ENCODE results near the gene HOXC10. TPM values are rescaled to one million over a fixed set of nuclear protein-coding genes. Genes with fewer than 3 reads are reported as not detected.

HOXC10 gene
- total and polyA plus RNA-seq, 2 of the 8 experiments (the other 6 are each of a cell fraction or from before 2014, with no cell fraction given) = not detected

DNA sequence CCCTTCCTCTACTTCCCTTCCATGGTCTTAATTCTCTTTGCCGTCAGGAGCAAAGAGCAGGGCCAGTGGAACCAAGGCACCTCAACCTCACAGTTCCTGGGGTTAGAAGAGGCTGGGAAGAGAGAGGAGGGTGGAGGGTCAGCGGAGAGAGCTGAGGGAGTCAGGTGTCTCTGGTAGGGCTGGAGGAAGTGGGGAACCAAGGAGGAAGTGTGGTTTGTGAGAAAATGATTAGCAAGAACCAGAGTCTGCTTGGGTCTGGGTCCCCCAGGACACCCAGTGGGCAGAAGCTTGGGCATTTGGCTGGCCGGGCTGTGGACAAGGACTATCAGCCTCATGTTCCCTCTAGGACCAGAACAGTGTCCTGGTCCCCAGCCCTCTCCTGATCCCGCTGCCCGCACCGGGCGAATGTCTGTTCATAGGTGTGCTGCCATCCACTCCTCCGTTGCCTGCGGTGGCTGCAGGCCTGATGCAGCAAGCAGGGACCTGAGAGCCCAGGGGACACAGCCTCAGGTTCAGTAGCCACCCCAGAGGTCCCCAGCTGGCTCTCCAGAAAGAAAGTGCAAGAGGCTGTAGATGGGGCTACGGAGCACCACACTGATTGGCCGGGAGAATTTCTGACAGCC lies 27.9 kb upstream of the HOXC10 start:
- peaks cover 100% of the 10 kb centered on the region in 4 experiments for H3K27me3 ChIP-seq (replicated peaks in 1 of 4; ENCODE audit: control insufficient read depth in 3 of 4, extremely low read depth in 1 of 4, insufficient read depth in 3 of 4, low read length in 3 of 4)
- DNase-seq (ENCODE audit: low read depth in 1 of 2, low spot score in 2 of 2) (no peak), FAIRE-seq (no peak)
- no peaks in the 10 kb centered on the region for H3K79me2 ChIP-seq (ENCODE audit: control insufficient read depth in 1 of 2, insufficient read depth in 2 of 2, low read length in 2 of 2)
- H3K4me1 ChIP-seq (replicated peaks in 1 of 4; ENCODE audit: control insufficient read depth in 3 of 4, insufficient read depth in 4 of 4, low read length in 3 of 4) = peaks cover 0 to 5% (median 2%) of the 10 kb centered on the region in 4 experiments; a peak in 2 of 7 replicates
- H4K8ac ChIP-seq (ENCODE audit: extremely low read depth, insufficient read depth, low read length) = no peak overlapping the region
- no peak overlapping the region for H3K4me2 ChIP-seq (ENCODE audit: insufficient read depth in 1 of 2, low read depth in 2 of 2, low read length in 2 of 2)
- no peaks in the 10 kb centered on the region for H3K79me1 ChIP-seq (ENCODE audit: low read depth, low read length)
- no peak overlapping the region for H3K9ac ChIP-seq (replicated peaks in 1 of 4; ENCODE audit: extremely low read depth in 1 of 4, low read depth in 3 of 4, low read length in 3 of 4)
- H2BK12ac ChIP-seq (ENCODE audit: low read depth, low read length) = peak overlapping the region; percentile 60; the same call in 1 of the 2 replicates
- no peak overlapping the region for H4K5ac ChIP-seq (ENCODE audit: insufficient read length, low read depth, low read length)
- ChIA-PET CTCF (ENCODE audit: partially characterized antibody) (interaction anchor here (0.8 to 5.6 kb wide), 3 partner anchors 29 to 125 kb away, joined by 3 to 40 read pairs (median 3); partner anchors contain the start of gene HOXC10), POLR2A (ENCODE audit: partially characterized antibody) (no interaction called here)
- no peak overlapping the region for H2BK15ac ChIP-seq (ENCODE audit: low read length)
- H3K23me2 ChIP-seq (ENCODE audit: low read depth, low read length) = no peaks in the 10 kb centered on the region
- no peak overlapping the region for H2AFZ ChIP-seq (ENCODE audit: low read length)
- H3K56ac ChIP-seq (replicated peaks; ENCODE audit: insufficient read length, low read depth, low read length) = no peak overlapping the region
- H3K27ac ChIP-seq (ENCODE audit: low read depth, low read length) = no peak overlapping the region
- H2AK5ac ChIP-seq (ENCODE audit: low read depth, low read length) = peak overlapping the region; percentile 72; the same call in 1 of the 2 replicates
- H3K4me3 ChIP-seq (ENCODE audit: extremely low read depth in 1 of 4, insufficient read depth in 2 of 4, low read depth in 3 of 4, low read length in 4 of 4) = no peak overlapping the region
- H2BK120ac ChIP-seq (replicated peaks; ENCODE audit: low read depth, low read length) = no peak overlapping the region
- H3K14ac ChIP-seq (ENCODE audit: insufficient read length) = no peak overlapping the region
- H3K18ac ChIP-seq (ENCODE audit: extremely low read depth, low read length) = no peak overlapping the region
- H3K23ac ChIP-seq (ENCODE audit: insufficient read length) = no peak overlapping the region
- WGBS, 2 experiments (ENCODE audit: extremely low coverage in 1 of 2, insufficient coverage in 1 of 2, insufficient read length in 1 of 2, insufficient replicate concordance in 2 of 2, low coverage in 1 of 2, low lambda C conversion rate in 2 of 2, missing lambda C conversion rate in 1 of 2) = 27% methylated on average over 11 of the region's 11 CpGs; no CpG with 5 or more reads in 1 of the 2 experiments
- no peaks in the 10 kb centered on the region; a peak in 1 of 4 replicates for H3K9me3 ChIP-seq (ENCODE audit: insufficient read depth in 2 of 2, low read depth in 1 of 2, low read length in 1 of 2)
- H2BK20ac ChIP-seq (ENCODE audit: low read length) = peak overlapping the region; percentile 86; the same call in 1 of the 2 replicates
- H3K4ac ChIP-seq (replicated peaks; ENCODE audit: insufficient read length, low read depth, low read length) = no peak overlapping the region
- H3K36me3 ChIP-seq (ENCODE audit: control insufficient read depth in 2 of 4, insufficient read depth in 4 of 4, low read length in 3 of 4) = peaks cover 0 to 14% (median 0%) of the 10 kb centered on the region in 4 experiments; a peak in 1 of 8 replicates
- H4K91ac ChIP-seq (replicated peaks; ENCODE audit: insufficient read length, low read length) = no peak overlapping the region
- H4K20me1 ChIP-seq (replicated peaks in 1 of 2; ENCODE audit: control insufficient read depth in 1 of 2, insufficient read depth in 2 of 2, low read length in 2 of 2) = peaks cover 29 to 59% of the 10 kb centered on the region in 2 experiments
- H2BK5ac ChIP-seq (ENCODE audit: low read depth, low read length) = no peak overlapping the region
- peak; percentile 39; the same call in 1 of the 2 replicates for TF ChIP-seq CBX8 (IDR thresholded peaks at IDR 0.05; ENCODE audit: borderline replicate concordance, low read depth, low read length)
